ENCODE results near the gene ANKRD6.

The ANKRD6 gene

GRCh38 chr6:89657445-89658158 is 224.7 kb downstream of the ANKRD6 start:
- in situ Hi-C loops (cut with HindIII; ENCODE audit: low sequenced_read_pairs), result no loop called here
- no peak overlapping the region for H3K4me3 ChIP-seq (ENCODE audit: low read depth, low read length)
- no peak for DNase-seq (ENCODE audit: low read depth)
- TF ChIP-seq CTCF (IDR thresholded peaks at IDR 0.05; ENCODE audit: low read depth, low read length, missing control alignments), result no peak

GRCh38 chr6:89660981-89661380 is 228.0 kb downstream of the ANKRD6 start:
- no peak for DNase-seq (ENCODE audit: low read depth)
- TF ChIP-seq CTCF (IDR thresholded peaks at IDR 0.05; ENCODE audit: low read depth, low read length, missing control alignments), result no peak
- in situ Hi-C loops (cut with HindIII; ENCODE audit: low sequenced_read_pairs), result no loop called here
- no peak overlapping the region for H3K4me3 ChIP-seq (ENCODE audit: low read depth, low read length)

- no peak for TF ChIP-seq CTCF (IDR thresholded peaks at IDR 0.05; ENCODE audit: low read depth, low read length, missing control alignments)
- in situ Hi-C loops (cut with HindIII; ENCODE audit: low sequenced_read_pairs), result no loop called here
- no peak for DNase-seq (ENCODE audit: low read depth)
- H3K4me3 ChIP-seq (ENCODE audit: low read depth, low read length), result no peak overlapping the region
Measured at GRCh38 chr6:89661559-89661958, 228.6 kb downstream of the ANKRD6 start.

GRCh38 chr6:89662659-89663223 is 229.8 kb downstream of the ANKRD6 start:
- no peak for TF ChIP-seq CTCF (IDR thresholded peaks at IDR 0.05; ENCODE audit: low read depth, low read length, missing control alignments)
- no peak for DNase-seq (ENCODE audit: low read depth)
- H3K4me3 ChIP-seq (ENCODE audit: low read depth, low read length), result no peak overlapping the region
- in situ Hi-C loops (cut with HindIII; ENCODE audit: low sequenced_read_pairs), result no loop called here

- in situ Hi-C loops (cut with HindIII; ENCODE audit: low sequenced_read_pairs), result no loop called here
Measured at GRCh38 chr6:89667872-89668556, 235.1 kb downstream of the ANKRD6 start.

GRCh38 chr6:89669002-89669401 is 236.1 kb downstream of the ANKRD6 start:
- DNase-seq (ENCODE audit: low read depth), result no peak
- H3K4me3 ChIP-seq (ENCODE audit: low read depth, low read length), result no peak overlapping the region
- in situ Hi-C loops (cut with HindIII; ENCODE audit: low sequenced_read_pairs), result no loop called here
- no peak for TF ChIP-seq CTCF (IDR thresholded peaks at IDR 0.05; ENCODE audit: low read depth, low read length, missing control alignments)

More at GRCh38 chr6:89667872-89668556, 235.1 kb downstream of the ANKRD6 start:
- DNase-seq (ENCODE audit: low read depth), result peak; percentile 74
- no peak overlapping the region for H3K4me3 ChIP-seq (ENCODE audit: low read depth, low read length)
- TF ChIP-seq CTCF (IDR thresholded peaks at IDR 0.05; ENCODE audit: low read depth, low read length, missing control alignments), result no peak
